ENCODE data around the gene MBOAT2.

Gene MBOAT2

DNA sequence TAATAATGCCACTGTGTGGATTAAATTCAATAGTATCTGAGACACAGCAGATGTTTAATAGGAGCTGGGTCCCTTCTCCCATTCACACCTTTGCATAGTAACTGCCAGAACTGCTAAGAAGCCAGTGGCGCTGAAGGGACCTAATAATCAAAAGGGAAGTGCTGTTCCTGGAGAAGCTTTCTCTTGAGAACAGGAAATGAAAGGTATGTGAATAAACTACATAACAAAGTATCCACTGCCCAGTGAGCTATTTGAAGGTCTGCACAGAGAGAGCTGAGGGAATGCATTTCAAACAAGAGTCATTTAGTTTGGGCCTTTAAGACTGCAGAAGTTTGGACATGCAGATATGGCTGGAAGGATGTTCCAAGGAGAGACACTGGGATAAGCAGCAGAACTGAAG lies 110.0 kb downstream of the MBOAT2 start:
- no peak for DNase-seq

DNA sequence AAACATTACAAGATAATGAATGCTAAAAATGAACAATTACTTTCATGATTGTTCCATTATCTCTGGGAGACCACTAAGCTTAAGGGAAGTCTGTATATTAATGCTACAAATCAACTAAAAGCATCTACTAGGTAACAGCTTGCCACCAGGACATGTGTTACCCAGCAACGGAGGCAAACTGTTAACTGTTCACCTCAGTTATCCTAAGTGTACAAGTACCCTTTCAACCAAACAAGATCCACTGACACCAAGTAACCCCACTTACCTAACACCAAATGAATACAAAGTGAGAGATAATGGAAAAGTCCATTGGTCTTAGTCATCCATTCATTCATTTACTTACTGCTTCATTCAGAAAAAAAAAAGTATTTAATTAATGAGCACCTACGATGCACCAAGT lies 111.4 kb downstream of the MBOAT2 start:
- DNase-seq = no peak

DNA sequence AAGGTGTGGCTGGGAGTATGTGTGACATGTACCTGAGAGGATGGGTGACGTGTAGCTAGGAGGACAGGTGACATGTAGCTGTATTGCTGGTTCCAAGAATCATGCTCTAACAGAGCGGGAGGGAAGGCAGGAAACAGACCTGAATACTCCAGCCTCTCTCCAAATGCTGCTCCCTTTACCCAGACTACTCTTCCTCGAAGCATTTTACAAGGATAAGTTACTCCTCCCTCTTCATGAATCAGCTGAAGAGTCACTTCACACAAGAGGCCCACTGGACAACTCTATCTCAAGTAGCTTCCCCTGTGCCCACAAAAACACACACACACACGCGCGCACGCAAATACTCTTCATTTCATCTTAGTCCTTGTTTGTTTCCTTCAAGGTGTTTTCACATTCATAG lies 113.5 kb downstream of the MBOAT2 start:
- no peak for DNase-seq

DNA sequence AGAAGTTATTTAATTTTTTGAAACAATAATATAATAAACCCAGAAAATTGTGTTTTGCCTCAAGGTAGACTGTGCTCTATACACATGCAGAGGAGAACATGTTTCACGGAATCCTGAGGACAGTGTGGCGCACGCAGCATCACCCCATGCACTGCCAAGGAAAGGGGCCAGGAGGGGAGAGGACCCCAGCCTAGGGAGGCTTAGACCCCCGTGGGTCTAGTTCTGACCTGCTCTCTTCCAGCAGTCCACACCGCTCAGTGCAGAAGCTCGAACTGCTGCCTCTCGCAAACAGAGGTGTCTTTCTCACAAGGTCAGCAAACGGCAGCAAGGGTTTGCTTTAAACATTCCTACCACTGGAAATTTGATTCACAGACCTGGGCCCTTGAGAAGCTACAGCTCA lies 114.5 kb downstream of the MBOAT2 start:
- no peak for DNase-seq

DNA sequence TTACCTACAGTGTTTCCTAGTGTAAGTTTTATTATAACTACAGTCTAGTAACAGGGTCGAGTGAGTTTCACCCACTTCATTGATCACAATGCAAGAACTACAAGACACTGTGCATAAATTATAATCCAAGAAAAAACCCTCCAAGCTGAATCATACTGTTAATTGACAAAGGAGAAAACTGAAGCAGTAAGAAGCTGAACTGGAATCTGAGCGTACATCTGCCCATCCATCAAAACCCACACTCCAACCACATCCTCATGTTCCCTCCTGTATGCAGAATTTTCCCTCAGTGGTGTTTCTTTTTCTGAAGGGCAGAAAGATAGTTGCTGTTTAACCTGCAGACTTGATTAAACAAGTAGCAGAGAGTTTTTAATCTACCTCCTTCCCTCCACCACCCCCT lies 116.6 kb downstream of the MBOAT2 start:
- DNase-seq = no peak

DNA sequence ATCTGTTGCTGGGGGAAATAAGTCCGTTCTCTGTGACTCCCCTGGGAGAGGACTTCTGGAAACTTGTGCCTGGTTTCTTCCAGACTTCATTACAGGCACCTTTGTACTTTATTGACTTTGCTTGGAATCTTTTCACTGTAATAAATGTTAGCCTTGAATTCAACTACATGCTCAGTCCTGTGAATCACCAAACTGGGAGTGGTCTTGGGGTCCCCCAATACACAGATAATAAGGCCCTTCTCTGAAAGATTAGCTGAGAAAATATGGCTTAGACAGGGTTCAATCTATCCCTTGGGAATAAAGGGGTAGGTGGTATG lies 117.3 kb downstream of the MBOAT2 start:
- no peak for DNase-seq

DNA sequence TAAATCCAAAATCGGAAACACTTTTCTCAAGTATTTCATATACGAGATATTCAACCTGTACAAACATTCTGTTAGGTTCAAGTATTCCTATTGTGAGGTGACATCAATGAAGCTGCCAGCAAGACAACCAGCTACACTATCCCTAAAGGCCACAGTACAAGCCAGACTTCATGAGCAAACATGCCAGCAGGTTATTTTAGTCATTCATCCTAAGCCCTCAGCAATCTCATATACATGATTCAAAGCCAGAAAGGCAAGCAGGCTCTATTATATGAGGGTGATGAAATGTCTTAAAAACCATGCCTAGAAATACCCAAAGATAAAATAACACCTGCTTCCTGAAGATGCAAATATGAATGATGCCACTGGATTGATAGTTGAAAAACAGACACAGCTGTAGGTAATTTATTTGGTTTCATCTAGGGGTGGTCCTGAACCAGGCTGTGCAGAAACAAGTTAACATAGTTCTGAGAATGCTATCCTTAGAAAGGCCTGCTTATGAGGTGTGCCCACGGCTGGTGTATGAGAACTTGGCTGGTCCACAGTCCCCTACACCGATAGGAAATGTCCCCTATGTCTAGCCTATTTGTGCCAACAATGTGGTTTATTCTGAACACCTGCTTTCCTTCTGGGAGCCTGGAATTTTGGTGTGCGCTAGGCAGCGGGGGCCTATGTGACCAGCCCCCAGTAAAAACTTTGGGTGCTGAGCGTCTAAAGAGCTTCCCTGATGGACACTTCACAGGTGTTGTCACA lies 117.9 kb downstream of the MBOAT2 start:
- no peak for DNase-seq

DNA sequence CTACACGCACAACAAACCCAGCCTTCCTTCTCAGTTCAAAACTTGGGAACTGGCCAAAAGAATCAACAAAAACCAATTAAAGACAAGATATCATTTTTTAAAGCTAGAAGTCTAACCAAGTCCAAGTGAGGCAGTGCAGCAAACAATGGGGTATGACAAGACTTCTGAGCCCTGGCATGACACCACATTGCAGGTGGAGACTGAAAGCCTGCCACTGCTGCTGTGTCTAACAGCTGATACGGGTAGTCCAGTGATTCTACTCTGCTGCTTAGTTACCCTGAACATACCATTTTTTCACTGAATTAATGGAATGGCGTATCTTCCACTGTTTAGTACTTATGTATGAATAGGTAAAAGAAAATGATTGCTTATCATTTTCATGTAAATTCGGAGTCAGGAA lies 118.7 kb downstream of the MBOAT2 start:
- no peak for DNase-seq

DNA sequence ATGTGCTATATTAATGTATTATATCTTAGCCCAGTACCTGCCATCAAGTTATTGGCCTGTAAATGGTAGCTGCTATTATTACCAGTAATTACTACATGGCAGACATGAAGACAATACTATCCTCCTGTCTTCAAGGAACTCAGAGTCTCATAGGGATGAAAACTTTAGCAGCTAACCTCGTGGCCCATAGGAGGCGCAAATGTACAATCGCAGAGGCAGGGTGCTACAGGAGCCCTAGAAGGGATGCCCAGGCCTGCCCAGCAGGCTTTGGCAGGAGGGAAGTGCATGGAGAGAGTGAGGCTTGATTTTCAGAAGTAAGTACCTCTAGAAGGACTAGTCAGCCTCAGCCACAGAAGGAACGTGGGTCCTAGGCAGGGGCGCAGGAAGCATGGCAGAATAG lies 121.4 kb downstream of the MBOAT2 start:
- no peak for DNase-seq

DNA sequence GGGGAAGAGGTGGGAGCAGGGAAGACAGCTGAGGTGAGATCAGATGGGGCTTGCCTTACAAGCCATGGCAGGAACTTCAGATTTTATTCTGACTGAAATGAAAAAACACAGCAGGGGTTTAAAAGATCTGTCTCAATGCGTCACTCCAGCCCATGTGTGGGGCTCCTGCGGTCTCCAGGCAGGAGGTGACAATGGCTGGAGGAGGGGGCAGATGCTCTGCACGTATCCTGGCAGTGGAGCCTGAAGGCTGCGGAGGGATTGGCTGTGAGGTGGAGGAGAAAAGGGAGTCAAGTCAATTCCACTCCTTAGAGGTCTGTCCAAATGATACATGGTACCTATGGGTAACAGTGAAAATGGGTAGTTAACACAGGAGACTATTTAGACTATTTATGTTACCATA lies 125.6 kb downstream of the MBOAT2 start:
- no peak for DNase-seq

DNA sequence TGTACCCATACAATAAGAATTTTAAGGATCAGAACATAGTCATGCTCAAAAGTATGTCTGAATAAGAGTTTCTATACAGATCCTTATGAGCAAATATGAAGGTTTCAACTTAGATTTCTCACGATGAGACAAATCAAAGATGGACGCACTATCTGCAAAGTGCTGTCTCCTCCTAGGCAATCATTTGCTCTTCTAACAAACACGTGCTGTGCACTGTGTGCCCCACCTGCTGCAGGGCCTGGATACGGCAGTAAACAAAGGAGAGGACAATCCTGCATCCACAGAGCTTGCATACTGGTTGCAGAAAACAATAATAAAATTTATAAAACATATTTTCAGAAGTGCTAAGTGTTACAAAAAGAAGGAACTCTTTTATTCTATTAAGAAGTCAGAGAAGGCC lies 126.2 kb downstream of the MBOAT2 start:
- DNase-seq = no peak

DNA sequence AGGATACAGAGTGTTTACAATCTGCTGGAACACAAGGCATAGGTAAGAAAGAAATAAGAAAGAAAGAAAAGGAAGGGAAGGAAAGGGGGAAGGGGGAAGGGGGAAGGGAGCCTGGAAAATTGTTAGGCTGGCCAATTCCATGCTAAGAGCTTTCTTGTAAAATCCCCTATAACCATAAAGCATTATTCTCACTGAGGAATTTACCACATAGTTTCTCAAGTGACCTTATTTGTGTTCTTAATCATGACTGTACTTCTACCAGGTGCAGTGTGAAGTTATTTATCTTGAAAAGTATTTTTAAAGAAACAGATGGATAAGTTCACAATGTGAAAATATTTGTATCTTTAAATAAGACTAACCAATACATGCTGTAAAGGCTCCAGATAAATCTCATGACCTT lies 126.9 kb downstream of the MBOAT2 start:
- DNase-seq = no peak

DNA sequence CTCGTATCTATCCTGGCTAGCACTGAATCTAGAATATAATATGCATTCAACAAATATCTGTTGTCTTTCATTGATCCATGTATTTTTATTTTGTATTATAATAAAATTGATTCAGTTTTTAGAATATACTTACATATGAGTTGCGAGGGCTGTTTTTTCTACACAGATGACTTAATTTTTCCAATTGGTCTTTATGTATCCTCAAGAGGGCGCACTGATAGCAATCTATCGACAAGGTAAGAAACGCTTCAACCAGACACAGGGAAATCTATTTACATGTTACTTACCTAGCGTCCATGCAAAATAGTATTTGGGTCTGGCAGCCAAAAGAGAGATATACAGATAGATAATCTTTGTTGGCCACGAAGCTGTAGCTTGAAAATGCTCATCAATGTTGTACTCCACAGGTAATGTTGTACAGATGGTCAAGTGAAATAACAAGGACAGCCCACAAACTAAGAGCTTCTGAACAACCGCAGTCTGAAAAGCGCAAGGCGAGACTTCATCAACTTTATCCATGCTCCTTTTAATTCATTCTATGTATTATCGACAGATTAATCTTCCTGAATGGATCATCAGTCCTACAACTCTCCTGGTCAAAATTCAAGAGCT lies 130.6 kb downstream of the MBOAT2 start:
- DNase-seq = no peak

DNA sequence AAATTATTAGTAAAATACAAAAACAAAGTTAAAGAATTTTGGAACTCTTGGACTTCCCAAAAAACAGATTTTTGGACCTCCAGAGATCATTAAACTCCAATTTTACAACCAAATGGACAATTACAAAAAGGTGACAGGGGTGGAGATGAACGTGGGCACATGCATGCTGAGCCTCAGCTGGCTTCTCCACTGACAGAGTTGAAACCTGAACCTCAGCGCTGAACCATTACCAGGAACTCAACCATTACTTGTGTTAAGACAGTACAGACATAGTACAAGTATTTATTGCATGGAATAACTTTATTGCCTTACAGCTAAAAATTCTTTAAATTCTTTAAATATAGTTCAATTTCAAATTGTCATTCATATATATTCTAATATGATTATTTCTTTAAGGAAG lies 133.0 kb downstream of the MBOAT2 start:
- no peak for DNase-seq

DNA sequence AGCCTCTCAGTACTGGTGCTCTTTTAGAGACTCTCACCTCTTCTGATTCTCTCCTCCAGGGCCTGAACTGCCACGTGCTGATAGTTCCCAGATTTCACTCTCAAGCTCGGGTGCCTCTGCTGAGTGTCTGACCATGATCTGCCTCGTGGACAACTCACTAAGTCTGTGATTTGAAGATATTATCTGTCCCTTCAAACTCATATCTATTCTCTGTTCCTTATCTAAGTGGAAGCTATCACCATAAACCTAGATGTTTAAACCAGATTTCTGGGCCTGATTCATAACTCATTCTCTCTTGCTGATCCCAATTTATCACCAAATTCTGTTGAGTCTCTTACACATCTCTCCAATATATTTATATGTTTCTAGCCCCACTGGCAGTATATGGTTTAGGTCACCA lies 136.1 kb downstream of the MBOAT2 start:
- no peak for DNase-seq

DNA sequence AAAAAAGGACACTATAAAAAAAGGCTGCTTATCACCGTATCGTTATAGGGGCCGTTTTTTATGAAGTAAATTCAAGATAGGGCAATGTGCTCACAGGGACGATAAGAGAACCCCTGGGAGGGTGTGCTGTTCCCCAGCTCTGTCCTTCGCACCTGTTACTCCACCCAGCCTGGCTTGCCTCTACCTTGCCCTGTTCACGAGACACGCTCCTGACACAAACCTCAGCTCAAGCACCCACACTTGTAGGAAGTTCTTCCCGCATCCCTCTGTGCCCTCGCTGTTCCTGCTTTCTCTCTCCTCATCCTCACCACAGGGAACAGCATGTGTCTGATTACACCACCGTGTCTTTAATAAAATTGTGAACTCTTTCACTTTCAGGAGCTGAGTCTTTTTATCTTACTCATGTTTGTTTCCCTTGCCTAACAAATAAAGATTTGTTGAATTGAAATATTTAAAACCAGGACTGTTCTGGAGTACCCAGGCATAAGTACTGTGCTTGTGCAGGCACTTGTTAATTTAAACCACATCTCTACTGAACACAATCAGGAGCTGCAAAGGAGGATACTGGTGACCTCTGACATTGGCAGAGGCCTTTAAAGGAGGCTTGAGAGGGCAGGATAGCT lies 140.0 kb downstream of the MBOAT2 start:
- no peak for DNase-seq

DNA sequence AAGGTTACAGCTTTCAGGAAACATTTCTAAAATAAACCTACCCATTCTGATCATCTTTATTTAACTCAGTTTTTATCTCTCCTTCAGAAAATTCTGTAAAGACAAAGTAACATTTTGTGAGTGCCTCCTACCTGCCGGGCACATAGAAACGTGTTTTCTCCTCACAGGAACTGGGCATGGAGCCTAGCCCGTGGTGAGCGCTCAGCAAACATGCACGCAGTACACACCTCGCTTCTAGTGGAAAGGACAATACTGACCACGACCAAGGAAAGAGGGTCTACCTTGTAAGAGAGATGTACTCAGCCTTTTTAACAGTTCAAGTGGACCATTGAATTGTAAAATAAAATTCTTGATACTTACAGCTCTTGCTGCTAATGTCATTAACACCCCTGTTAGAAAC lies 141.3 kb downstream of the MBOAT2 start:
- no peak for DNase-seq

DNA sequence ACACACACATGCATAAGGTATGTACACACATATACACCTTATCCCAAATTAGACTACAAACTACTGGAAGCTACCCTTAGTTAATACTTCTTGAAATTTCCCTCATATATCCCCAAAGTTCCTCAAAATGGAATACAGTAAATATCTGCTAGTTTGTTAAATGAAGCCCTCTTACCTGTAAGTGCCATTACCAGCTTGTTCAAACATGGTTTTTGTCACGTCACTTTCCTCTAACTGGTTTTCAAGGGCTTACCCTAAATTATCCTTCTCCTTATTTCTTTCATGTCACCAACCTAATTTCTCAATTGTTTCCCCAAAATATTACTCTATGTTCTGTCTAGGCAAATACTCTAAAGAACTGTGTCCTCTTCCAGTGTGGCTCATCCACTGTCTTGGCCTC lies 141.7 kb downstream of the MBOAT2 start:
- no peak for DNase-seq

DNA sequence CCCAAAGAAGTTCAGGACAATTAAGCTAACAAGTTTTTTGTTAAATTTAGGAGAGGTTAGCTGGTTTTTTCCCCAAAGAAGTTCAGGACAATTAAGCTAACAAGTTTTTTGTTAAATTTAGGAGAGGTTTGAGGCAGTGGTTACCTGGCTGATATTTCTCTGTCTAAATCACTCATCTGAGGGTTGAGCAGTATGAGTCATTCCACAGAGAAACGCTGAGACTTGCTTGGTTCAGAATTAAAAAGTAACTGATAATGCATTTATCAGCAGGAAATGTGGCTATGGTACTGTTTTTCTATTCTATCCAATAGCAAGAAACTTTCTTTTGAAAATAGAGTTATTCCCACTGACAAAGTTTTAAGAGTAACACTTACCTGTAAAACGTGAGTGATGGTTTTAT lies 143.2 kb downstream of the MBOAT2 start:
- DNase-seq = no peak

DNA sequence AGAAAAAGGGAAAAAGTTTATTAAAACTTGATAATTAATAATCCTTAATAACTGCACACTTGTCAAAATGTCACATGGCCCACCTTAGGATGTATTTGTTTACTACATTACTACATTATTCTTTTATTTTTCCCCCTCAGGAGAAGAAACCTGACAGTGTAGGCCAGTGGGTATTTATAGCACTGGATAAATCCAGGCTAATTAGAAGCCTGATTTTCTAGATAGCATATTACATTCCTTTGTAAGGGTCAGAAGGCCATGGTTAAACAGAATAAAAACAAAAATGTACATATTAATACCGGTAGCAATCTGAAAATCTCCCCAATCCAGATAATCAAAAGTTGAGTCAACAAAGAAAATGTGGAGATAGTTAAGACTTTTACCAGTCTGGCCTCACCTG lies 144.6 kb downstream of the MBOAT2 start:
- DNase-seq = no peak

DNA sequence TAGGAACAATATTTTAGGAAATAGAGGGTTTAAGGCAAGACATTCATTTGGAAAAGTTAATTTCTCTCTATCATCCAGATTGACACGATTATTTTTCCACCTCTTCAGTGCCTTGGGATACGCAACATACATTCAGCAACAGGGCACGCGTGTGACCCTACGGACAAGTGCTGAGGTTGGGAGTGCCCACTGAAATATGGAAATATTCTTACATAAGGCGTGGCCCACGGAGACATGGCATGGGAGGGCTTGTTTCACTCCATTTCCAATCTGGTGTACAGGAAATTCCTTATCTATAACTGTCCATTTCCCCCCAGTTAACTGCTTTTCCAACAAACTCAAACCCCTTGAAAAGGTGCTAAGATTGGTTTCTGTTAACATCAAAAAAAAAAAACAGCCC lies 145.2 kb downstream of the MBOAT2 start:
- DNase-seq = no peak

DNA sequence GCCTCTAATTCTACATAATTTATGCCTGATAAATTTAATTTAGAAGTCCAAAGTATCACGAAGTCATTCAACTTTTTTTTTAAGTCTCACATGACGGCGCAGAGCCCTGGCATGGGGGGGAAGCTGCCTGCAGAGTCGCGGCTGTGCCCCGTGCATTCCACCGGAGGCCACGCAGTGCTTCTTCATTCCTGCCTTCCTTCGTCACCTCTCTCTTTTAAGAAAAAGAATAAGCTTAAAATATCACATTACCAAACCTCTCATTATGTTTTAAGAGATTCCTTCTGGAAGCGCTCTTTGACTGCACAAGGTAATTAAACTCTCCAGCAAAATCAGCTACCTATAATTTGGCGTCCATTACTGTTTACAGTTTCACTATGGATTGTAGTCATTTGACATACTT lies 145.8 kb downstream of the MBOAT2 start:
- no peak for DNase-seq

DNA sequence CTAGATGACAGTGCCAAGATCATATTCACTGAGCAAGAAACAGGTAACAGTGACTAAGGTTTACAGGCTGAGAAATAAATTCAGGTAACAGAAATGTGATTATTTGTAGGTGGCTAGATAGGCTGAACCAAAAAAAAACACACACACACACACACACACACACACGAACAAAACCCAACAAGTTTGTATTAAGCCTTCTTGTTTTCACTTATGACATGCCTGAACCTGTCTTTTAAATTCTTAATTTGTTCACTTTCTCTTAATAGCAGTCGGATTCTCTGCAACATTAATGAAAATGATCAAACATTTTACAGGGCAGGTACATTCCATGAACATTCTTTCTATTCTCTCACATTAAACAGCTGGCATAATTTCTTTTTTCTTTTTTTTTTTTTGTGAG lies 147.3 kb downstream of the MBOAT2 start:
- no peak for DNase-seq

DNA sequence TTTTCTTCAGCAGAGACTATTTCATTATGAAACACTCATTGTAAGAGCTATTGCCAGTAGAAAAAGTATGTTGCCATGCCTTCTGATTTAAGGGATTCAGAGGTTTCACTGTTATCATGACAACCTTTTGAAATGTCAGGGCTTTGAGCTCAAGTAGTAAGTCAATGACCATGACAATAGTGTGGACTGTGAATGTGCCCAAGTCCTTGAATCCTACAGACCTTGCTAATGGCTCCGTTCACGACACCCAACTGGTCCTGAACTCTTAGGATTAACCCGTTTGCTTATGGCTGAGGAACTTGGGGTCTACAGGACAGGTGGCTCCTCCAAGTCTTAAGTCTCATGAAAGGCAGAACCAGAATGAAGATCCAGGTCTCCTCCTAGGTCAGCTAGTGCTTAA lies 148.5 kb downstream of the MBOAT2 start:
- no peak for DNase-seq

DNA sequence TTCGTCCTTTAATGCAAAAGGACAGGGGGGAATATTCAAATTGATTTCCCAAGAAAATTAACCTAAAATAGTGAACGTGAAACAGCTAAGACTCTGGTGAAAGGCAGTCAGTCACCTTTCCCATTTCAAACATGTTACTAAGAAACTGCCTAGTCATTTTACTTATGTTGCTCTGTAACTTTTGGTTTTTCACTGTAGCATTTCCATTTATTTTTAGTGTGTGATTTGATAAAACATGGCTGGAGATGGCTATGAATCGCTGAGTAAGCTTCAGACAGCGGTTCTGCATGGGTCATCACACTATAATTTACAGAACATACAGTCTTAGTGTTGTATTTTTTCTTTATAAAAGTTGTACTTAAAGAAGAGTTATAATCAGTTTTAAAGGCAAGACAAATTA lies 150.1 kb downstream of the MBOAT2 start:
- no peak for DNase-seq
